NB4 (cell line): ENCODE results near the gene SLC30A5.

Experiments
- POLR2A ChIP-seq: IDR thresholded peaks from 2 replicates; pipeline ENCODE4 v1.6.1; 2011; ENCODE audit warnings: mild to moderate bottlenecking; ENCODE audit not compliant: insufficient read length; ENCODE audit errors: extremely low read depth
- TF ChIP-seq, protein P1 (sequence below): IDR thresholded peaks from one replicate; pipeline ENCODE4 v1.5.1; 2012; ENCODE audit warnings: low read depth, low read length
- TF ChIP-seq, protein P2 (sequence below): IDR thresholded peaks from 2 replicates; pipeline ENCODE4 v1.6.1; 2011; ENCODE audit warnings: low read depth, low read length

DNA sequence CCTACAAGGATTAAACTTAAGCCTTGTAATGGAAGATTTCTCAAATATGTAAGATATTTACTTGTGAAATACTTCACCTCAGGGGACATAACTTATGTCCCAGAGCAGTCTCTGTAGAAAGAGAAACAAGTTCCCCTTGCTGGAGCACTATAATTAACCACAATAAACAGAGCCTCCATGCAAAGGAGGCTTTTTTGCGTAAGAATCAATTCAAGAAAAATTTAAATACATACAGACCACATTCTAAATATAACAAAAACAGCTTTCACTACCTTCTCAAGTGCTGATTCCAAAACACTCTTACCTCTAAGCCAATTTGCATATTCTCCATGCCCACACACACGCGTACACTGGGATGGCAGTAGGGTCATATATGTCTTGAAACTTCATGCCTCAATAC is 42.5 kb downstream of the SLC30A5 start:
- no peak for TF ChIP-seq POLR2A
- TF ChIP-seq, protein P1, sequence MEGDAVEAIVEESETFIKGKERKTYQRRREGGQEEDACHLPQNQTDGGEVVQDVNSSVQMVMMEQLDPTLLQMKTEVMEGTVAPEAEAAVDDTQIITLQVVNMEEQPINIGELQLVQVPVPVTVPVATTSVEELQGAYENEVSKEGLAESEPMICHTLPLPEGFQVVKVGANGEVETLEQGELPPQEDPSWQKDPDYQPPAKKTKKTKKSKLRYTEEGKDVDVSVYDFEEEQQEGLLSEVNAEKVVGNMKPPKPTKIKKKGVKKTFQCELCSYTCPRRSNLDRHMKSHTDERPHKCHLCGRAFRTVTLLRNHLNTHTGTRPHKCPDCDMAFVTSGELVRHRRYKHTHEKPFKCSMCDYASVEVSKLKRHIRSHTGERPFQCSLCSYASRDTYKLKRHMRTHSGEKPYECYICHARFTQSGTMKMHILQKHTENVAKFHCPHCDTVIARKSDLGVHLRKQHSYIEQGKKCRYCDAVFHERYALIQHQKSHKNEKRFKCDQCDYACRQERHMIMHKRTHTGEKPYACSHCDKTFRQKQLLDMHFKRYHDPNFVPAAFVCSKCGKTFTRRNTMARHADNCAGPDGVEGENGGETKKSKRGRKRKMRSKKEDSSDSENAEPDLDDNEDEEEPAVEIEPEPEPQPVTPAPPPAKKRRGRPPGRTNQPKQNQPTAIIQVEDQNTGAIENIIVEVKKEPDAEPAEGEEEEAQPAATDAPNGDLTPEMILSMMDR, result no peak
- TF ChIP-seq, protein P2, sequence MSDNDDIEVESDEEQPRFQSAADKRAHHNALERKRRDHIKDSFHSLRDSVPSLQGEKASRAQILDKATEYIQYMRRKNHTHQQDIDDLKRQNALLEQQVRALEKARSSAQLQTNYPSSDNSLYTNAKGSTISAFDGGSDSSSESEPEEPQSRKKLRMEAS, result no peak
